Measurements from ENCODE around the gene GALNT12. TPM values are rescaled to one million over a fixed set of nuclear protein-coding genes. Genes with fewer than 3 reads are reported as not detected.
A peak's percentile ranks its signal among the peaks of the same experiment; 100 is the strongest.

The GALNT12 gene
- total RNA-seq, 1 experiment from 2014 or later = 31.2 TPM

GRCh38 chr9:98796364-98797101 is 10.9 kb upstream of the GALNT12 start, which contains the start of gene ANKS6:
ANKS6 (minus strand) TSS chr9:98796555; CDS start chr9:98796491, 64 bp downstream.
- H3K27ac ChIP-seq (ENCODE audit: low read depth, low read length) = peak within 1 kb of the TSS; percentile 72
- peaks cover 0 to 8% of the 10 kb centered on the region in 2 experiments; a peak in 1 of 4 replicates for H3K9me3 ChIP-seq (ENCODE audit: control insufficient read depth in 1 of 2, insufficient read depth in 1 of 2, low read depth in 1 of 2, low read length in 2 of 2)
- POLR2A ChIA-PET = no interaction called here
- peak within 1 kb of the TSS; percentile 95 for H3K4me2 ChIP-seq (ENCODE audit: low read length)
- peak; percentile 86 for ATAC-seq
- RAD21 ChIA-PET (ENCODE audit: low non-redundant PET in 1 of 2, low total read pairs in 2 of 2, uncharacterized antibody in 2 of 2, unreplicated experiment in 2 of 2) = no interaction called here
- peak within 1 kb of the TSS; percentile 73 to 82 for H3K4me3 ChIP-seq (replicated peaks in 1 of 2; ENCODE audit: low read depth in 1 of 2, low read length in 2 of 2)
- peaks cover 42% of the 10 kb centered on the region for H3K79me2 ChIP-seq (ENCODE audit: insufficient read depth, low read length)
- CTCF ChIA-PET = no interaction called here
- TF ChIP-seq ZFX (IDR thresholded peaks at IDR 0.05) = peak; percentile 54
- TF ChIP-seq CBX3 (IDR thresholded peaks at IDR 0.05; ENCODE audit: low read depth) = no peak
- no peak for TF ChIP-seq TCF7L2 (IDR thresholded peaks at IDR 0.05; ENCODE audit: borderline replicate concordance, extremely low read depth, insufficient read depth, insufficient read length)
- TF ChIP-seq POLR2A (IDR thresholded peaks at IDR 0.05; ENCODE audit: borderline replicate concordance, extremely low read depth, insufficient read depth, insufficient read length) = peak; percentile 62
- TF ChIP-seq, protein P1, sequence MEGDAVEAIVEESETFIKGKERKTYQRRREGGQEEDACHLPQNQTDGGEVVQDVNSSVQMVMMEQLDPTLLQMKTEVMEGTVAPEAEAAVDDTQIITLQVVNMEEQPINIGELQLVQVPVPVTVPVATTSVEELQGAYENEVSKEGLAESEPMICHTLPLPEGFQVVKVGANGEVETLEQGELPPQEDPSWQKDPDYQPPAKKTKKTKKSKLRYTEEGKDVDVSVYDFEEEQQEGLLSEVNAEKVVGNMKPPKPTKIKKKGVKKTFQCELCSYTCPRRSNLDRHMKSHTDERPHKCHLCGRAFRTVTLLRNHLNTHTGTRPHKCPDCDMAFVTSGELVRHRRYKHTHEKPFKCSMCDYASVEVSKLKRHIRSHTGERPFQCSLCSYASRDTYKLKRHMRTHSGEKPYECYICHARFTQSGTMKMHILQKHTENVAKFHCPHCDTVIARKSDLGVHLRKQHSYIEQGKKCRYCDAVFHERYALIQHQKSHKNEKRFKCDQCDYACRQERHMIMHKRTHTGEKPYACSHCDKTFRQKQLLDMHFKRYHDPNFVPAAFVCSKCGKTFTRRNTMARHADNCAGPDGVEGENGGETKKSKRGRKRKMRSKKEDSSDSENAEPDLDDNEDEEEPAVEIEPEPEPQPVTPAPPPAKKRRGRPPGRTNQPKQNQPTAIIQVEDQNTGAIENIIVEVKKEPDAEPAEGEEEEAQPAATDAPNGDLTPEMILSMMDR (IDR thresholded peaks at IDR 0.05 in 2 of 3, conservative IDR thresholded peaks at IDR 0.05 in 1 of 3; ENCODE audit: borderline replicate concordance in 1 of 3, insufficient read depth in 1 of 3, low read depth in 2 of 3, low read length in 2 of 3) = peak in 1 of 3 experiments; percentile 39; a peak in 2 of 6 replicates
- no peak for TF ChIP-seq REST (IDR thresholded peaks at IDR 0.05; ENCODE audit: low read depth)
- peak; percentile 79 for TF ChIP-seq POLR2AphosphoS5 (IDR thresholded peaks at IDR 0.05; ENCODE audit: low read depth, low read length)
- TF ChIP-seq YY1 (IDR thresholded peaks at IDR 0.05; ENCODE audit: extremely low read depth, insufficient replicate concordance, low read depth, low read length) = peak; percentile 43
- no peaks in the 10 kb centered on the region for H3K9me2 ChIP-seq (ENCODE audit: insufficient read depth)
- H3K36me3 ChIP-seq (ENCODE audit: control insufficient read depth in 1 of 2, insufficient read depth in 2 of 2, low read length in 2 of 2) = no peaks in the 10 kb centered on the region
- H3K9ac ChIP-seq (ENCODE audit: low read length) = peak within 1 kb of the TSS; percentile 80
- H3K4me1 ChIP-seq (ENCODE audit: control insufficient read depth in 1 of 2, insufficient read depth in 2 of 2, low read length in 2 of 2) = peaks cover 9 to 40% of the 10 kb centered on the region in 2 experiments
- H2AFZ ChIP-seq (ENCODE audit: low read depth, low read length, poor library complexity, severe bottlenecking) = peak within 1 kb of the TSS; percentile 88
- intact Hi-C loops (cut with micrococcal nuclease) = no loop called here
- no peaks in the 10 kb centered on the region for H4K20me1 ChIP-seq (ENCODE audit: insufficient read depth)
- H3K27me3 ChIP-seq (ENCODE audit: insufficient read depth, low read length) = no peaks in the 10 kb centered on the region
- DNase-seq (ENCODE audit: low read depth, low spot score) = no peak
- BruUV-seq (replicated peaks) = no TSS peak
